Uterus (tissue), 2 donors: ENCODE measurements around the gene NEGR1.

ENCODE experiments used
- POLR2A ChIP-seq, 2 donors: fragments of 450-650 bp; IDR thresholded peaks; one replicate each; pipeline ENCODE4 v1.6.1; 2016; ENCODE audit warnings: antibody characterized with exemption in 2 of 2, mild to moderate bottlenecking in 1 of 2, moderate library complexity in 1 of 2
- TF ChIP-seq, protein P1 (sequence below), 4 experiments: fragments of 200-600 bp in 2 of 4; fragments of 450-650 bp in 2 of 4; sonication (generic) in 2 of 4; IDR thresholded peaks; one replicate each; pipeline ENCODE4 v1.5.1; 2016 to 2019; ENCODE audit warnings: antibody characterized with exemption in 4 of 4, mild to moderate bottlenecking in 2 of 4, moderate library complexity in 1 of 4

- no peak for TF ChIP-seq POLR2A (IDR thresholded peaks at IDR 0.05)
- TF ChIP-seq, protein P1, sequence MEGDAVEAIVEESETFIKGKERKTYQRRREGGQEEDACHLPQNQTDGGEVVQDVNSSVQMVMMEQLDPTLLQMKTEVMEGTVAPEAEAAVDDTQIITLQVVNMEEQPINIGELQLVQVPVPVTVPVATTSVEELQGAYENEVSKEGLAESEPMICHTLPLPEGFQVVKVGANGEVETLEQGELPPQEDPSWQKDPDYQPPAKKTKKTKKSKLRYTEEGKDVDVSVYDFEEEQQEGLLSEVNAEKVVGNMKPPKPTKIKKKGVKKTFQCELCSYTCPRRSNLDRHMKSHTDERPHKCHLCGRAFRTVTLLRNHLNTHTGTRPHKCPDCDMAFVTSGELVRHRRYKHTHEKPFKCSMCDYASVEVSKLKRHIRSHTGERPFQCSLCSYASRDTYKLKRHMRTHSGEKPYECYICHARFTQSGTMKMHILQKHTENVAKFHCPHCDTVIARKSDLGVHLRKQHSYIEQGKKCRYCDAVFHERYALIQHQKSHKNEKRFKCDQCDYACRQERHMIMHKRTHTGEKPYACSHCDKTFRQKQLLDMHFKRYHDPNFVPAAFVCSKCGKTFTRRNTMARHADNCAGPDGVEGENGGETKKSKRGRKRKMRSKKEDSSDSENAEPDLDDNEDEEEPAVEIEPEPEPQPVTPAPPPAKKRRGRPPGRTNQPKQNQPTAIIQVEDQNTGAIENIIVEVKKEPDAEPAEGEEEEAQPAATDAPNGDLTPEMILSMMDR (IDR thresholded peaks at IDR 0.05), result no peak
These were observed 689.6 kb downstream of the NEGR1 start for GRCh38 chr1:71592646-71593274.
